Retinal pigment epithelial cell (primary cell): ENCODE results near the gene PAOX.

Source experiments
- DNase-seq: peaks from one replicate; pipeline ENCODE4 v3.0.0-alpha.2; 2010; ENCODE audit warnings: low read depth
- H3K4me3 ChIP-seq: 2 replicates; pipeline ENCODE4 v1.5.1; 2011; ENCODE audit warnings: mild to moderate bottlenecking, low read length, control low read depth, moderate library complexity
- CTCF ChIP-seq: conservative IDR thresholded peaks from 2 replicates; pipeline ENCODE4 v1.5.1; 2011; ENCODE audit warnings: low read depth, low read length, control low read depth, inconsistent platforms

Gene PAOX

GRCh38 chr10:133350283-133350949 is 28.6 kb upstream of the PAOX start:
- DNase-seq, result no peak
- no peak overlapping the region for H3K4me3 ChIP-seq
- TF ChIP-seq CTCF, result no peak

GRCh38 chr10:133350950-133351329 is 28.1 kb upstream of the PAOX start:
- DNase-seq, result no peak
- no peak overlapping the region for H3K4me3 ChIP-seq
- no peak for TF ChIP-seq CTCF

GRCh38 chr10:133351408-133352318 is 27.4 kb upstream of the PAOX start:
- peak; percentile 5 for TF ChIP-seq CTCF
- no peak for DNase-seq

DNA sequence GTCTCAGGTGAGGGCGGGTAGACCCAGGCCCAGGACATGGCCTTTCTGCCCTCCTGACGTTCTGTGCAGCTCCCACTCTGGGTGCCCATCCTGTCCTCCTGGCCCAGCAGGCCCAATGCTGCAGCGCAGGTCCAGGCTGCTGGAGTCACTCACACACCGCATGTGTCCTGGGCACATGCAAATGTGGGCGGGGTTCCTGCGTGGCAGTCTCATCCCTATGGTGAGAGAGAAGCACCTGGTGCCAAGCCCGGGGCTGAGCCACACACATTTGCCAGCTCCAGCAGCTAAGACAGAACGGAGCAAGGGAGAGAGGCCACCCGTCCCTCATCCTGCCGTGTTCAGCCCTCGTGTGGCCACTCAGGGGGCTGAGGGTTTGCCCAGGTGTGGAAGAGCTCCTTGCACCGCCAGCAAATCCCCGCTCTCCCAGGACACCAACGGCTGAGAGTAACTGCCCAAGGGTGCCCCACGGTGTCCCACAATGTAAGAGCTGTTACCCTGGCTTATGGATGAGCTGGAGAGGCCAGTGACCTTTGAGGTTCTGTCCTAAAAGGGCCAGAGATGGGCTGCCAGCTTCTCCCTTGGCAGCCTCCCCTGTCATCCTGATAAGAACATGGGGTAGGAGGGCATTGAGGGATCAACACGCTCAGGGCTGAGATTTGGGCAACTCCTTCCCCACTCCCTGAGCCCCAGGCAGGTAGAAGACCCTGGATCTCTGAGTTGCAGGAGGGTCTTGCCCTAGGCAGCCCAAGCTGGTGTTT is 25.7 kb upstream of the PAOX start:
- DNase-seq, result no peak
- TF ChIP-seq CTCF, result no peak

More at GRCh38 chr10:133351408-133352318, 27.4 kb upstream of the PAOX start:
- H3K4me3 ChIP-seq, result no peak overlapping the region

DNA sequence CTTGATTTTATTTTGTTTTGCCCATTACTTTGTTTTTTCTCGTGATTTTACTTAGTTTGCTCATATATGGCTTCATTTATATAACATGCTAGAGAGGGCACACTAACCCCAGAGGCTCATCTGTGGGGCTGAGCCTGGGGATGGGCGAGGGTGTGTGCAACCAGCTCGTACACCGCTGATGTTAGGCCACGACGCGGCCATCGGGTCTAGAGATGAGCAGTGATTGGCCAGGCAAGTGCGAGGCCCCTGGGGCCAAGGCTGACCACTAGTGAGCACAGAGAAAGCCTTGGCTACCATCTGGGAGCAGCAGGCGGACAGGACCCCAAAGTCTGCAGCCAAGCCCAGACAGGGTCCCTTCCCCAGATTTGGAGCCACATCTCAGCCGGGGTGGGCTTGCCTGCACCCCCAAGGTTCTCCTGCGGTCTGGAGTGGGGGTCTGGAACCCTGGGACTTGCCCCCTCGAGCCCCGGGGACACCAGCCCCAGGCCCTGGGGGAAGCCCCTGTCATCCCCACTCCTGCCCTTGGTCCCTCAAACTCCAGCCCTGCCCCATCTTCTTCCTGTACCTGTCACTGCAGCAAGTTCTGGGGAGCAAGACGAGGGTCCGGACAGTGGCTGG is 25.0 kb upstream of the PAOX start:
- TF ChIP-seq CTCF, result no peak
- DNase-seq, result no peak
- no peak overlapping the region for H3K4me3 ChIP-seq

More for the DNA sequence above, 25.7 kb upstream of the PAOX start:
- no peak overlapping the region for H3K4me3 ChIP-seq

- no peak overlapping the region for H3K4me3 ChIP-seq
- no peak for DNase-seq
- TF ChIP-seq CTCF, result no peak
Measured at GRCh38 chr10:133354672-133355240, 24.3 kb upstream of the PAOX start.
